HCT116 (cell line): ENCODE results near the gene EXOSC9. TPM values are rescaled to one million over a fixed set of nuclear protein-coding genes. Genes with fewer than 3 reads are reported as not detected.

Experiments used
- ATAC-seq: fragments of 200-7000 bp; cut with Tn5 transposase; 2 replicates; pipeline ENCODE4 v1.9.1; 2020; ENCODE audit warnings: mild to moderate bottlenecking, moderate library complexity
- BruUV-seq: library from RNA; stranded (reverse); fragments of 400-500 nt; replicated peaks from 2 replicates; lab custom pipeline; 2021; lab: Mats Ljungman, UMichigan
- CTCF ChIA-PET: fragments of 300-600 bp; sonication (Branson Sonifier 250); formaldehyde crosslinking; loops from one replicate; lab custom pipeline; 2021; ENCODE audit warnings: antibody characterized with exemption; lab: Charles Lee
- POLR2A ChIA-PET: fragments of 300-600, 350-600 bp; sonication (Branson Sonifier 250); formaldehyde crosslinking; loops from one replicate; lab custom pipeline; 2021; ENCODE audit warnings: antibody characterized with exemption; lab: Charles Lee
- RAD21 ChIA-PET, 2 experiments: fragments of 300-600 bp; sonication (Branson Sonifier 250); formaldehyde crosslinking; loops; one replicate each; lab custom pipeline; 2023; ENCODE audit warnings: low total read pairs in 2 of 2; ENCODE audit not compliant: uncharacterized antibody in 2 of 2, unreplicated experiment in 2 of 2, low non-redundant PET in 1 of 2; lab: Charles Lee
- DNase-seq: peaks from one replicate; pipeline ENCODE4 v3.0.0-alpha.2; 2010; ENCODE audit warnings: low read depth, low spot score
- H2AFZ ChIP-seq: fragments of 200-600 bp; shearing (Covaris generic), sonication (generic); 2 replicates; pipeline ENCODE4 v1.6.1; 2017; ENCODE audit warnings: low read depth, mixed run types, mixed read lengths, antibody characterized with exemption, low read length; ENCODE audit not compliant: poor library complexity, severe bottlenecking
- H3K27ac ChIP-seq: 2 replicates; pipeline ENCODE4 v1.5.1; 2012; ENCODE audit warnings: low read depth, low read length
- H3K27me3 ChIP-seq: fragments of 200-600 bp; sonication (generic); 2 replicates; pipeline ENCODE4 v1.6.1; 2016; ENCODE audit warnings: mixed run types, low read length, mixed read lengths; ENCODE audit not compliant: insufficient read depth
- H3K36me3 ChIP-seq, 2 experiments: fragments of 200-500 bp in 1 of 2; fragments of 200-600 bp in 1 of 2; sonication (Bioruptor generic) in 1 of 2; sonication (generic) in 1 of 2; 2 replicates each; pipeline versions ENCODE4 v1.5.1 to v1.6.1; 2014 to 2016; ENCODE audit warnings: low read length in 2 of 2, inconsistent platforms in 1 of 2, mixed read lengths in 1 of 2, mixed run types in 1 of 2; ENCODE audit not compliant: insufficient read depth in 2 of 2, control insufficient read depth in 1 of 2
- H3K4me1 ChIP-seq, 2 experiments: fragments of 200-600 bp in 1 of 2; sonication (generic) in 1 of 2; 2 replicates each; pipeline versions ENCODE4 v1.5.1 to v1.6.1; 2012 to 2017; ENCODE audit warnings: low read length in 2 of 2, inconsistent platforms in 1 of 2, mild to moderate bottlenecking in 1 of 2, mixed read lengths in 1 of 2, mixed run types in 1 of 2, moderate library complexity in 1 of 2; ENCODE audit not compliant: insufficient read depth in 2 of 2, control insufficient read depth in 1 of 2
- H3K4me2 ChIP-seq: fragments of 200-600 bp; sonication (generic); 2 replicates; pipeline ENCODE4 v1.6.1; 2017; ENCODE audit warnings: mixed run types, low read length, mixed read lengths
- H3K4me3 ChIP-seq, 2 experiments: fragments of 200-600 bp in 1 of 2; sonication (generic) in 1 of 2; replicated peaks in 1 of 2; 2 replicates each; pipeline ENCODE4 v1.5.1; 2011 to 2016; ENCODE audit warnings: low read length in 2 of 2, control low read depth in 1 of 2, low read depth in 1 of 2, mild to moderate bottlenecking in 1 of 2, mixed read lengths in 1 of 2, mixed run types in 1 of 2
- H3K79me2 ChIP-seq: fragments of 200-600 bp; sonication (generic); 2 replicates; pipeline ENCODE4 v1.6.1; 2017; ENCODE audit warnings: mild to moderate bottlenecking, mixed run types, low read length, moderate library complexity, mixed read lengths; ENCODE audit not compliant: insufficient read depth
- H3K9ac ChIP-seq: fragments of 200-600 bp; sonication (generic); 2 replicates; pipeline ENCODE4 v1.6.1; 2016; ENCODE audit warnings: low read length, mixed read lengths
- H3K9me2 ChIP-seq: fragments of 200-600 bp; sonication (generic), shearing (Covaris generic); 2 replicates; pipeline ENCODE4 v1.6.1; 2017; ENCODE audit warnings: mixed run types, mild to moderate bottlenecking, moderate library complexity; ENCODE audit not compliant: insufficient read depth
- H3K9me3 ChIP-seq, 2 experiments: fragments of 200-500 bp in 1 of 2; fragments of 200-600 bp in 1 of 2; sonication (Bioruptor generic) in 1 of 2; sonication (generic) in 1 of 2; 2 replicates each; pipeline ENCODE4 v1.6.1; 2014 to 2017; ENCODE audit warnings: low read length in 2 of 2, mixed read lengths in 2 of 2, inconsistent platforms in 1 of 2, low read depth in 1 of 2, mild to moderate bottlenecking in 1 of 2, mixed run types in 1 of 2, moderate library complexity in 1 of 2; ENCODE audit not compliant: control insufficient read depth in 1 of 2, insufficient read depth in 1 of 2
- H4K20me1 ChIP-seq: fragments of 200-600 bp; sonication (generic), shearing (Covaris generic); 2 replicates; pipeline ENCODE4 v1.6.1; 2017; ENCODE audit warnings: mixed run types, mild to moderate bottlenecking, moderate library complexity; ENCODE audit not compliant: insufficient read depth
- CBX3 ChIP-seq: IDR thresholded peaks from 2 replicates; pipeline ENCODE4 v1.6.1; 2012; ENCODE audit warnings: low read depth
- JUND ChIP-seq: IDR thresholded peaks from 2 replicates; pipeline ENCODE4 v1.6.1; 2012
- TCF7L2 ChIP-seq: IDR thresholded peaks from 2 replicates; pipeline ENCODE4 v1.7.0; 2011; ENCODE audit warnings: borderline replicate concordance, inconsistent platforms; ENCODE audit not compliant: insufficient read depth, insufficient read length; ENCODE audit errors: extremely low read depth
- intact Hi-C: fragments of 100-400 bp; cut with micrococcal nuclease; formaldehyde crosslinking; loops from 2 replicates; pipeline ENCODE4 v1.10.0; 2022
- total RNA-seq: library from RNA; stranded (reverse); gene quantifications from one replicate; pipeline ENCODE4 v1.2.1, GENCODE V29; 2021; ENCODE audit not compliant: unreplicated experiment
- TF ChIP-seq, protein P1 (sequence below): IDR thresholded peaks from 2 replicates; pipeline ENCODE4 v1.6.1; 2012; ENCODE audit warnings: low read depth
- TF ChIP-seq, protein P2 (sequence below): IDR thresholded peaks from 2 replicates; pipeline ENCODE4 v1.6.1; 2011; ENCODE audit warnings: mild to moderate bottlenecking, low read length, moderate library complexity; ENCODE audit not compliant: insufficient replicate concordance; ENCODE audit errors: extremely low read depth

EXOSC9 gene
- total RNA-seq, 1 experiment from 2014 or later, result 58.6 TPM

DNA sequence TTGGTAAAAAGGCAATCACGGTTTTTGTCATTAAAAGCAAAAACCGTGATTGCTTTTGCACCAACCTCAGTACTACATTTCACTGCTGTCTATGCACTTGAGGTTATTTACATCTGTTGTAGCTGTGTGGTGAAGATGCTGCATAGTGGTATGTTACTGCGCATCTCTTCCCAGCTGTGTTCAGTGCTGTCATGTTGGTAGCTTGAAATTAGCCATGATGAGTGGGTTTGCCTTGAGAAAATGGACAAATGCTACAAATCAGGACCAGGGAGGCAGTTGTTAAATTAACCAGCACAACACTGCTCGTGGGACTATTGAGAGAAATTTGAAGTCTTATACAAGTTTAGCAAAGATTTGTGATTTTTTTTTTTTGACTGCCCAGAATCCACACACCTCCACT, 34.0 kb upstream of the EXOSC9 start (continued):
- TF ChIP-seq, protein P1, sequence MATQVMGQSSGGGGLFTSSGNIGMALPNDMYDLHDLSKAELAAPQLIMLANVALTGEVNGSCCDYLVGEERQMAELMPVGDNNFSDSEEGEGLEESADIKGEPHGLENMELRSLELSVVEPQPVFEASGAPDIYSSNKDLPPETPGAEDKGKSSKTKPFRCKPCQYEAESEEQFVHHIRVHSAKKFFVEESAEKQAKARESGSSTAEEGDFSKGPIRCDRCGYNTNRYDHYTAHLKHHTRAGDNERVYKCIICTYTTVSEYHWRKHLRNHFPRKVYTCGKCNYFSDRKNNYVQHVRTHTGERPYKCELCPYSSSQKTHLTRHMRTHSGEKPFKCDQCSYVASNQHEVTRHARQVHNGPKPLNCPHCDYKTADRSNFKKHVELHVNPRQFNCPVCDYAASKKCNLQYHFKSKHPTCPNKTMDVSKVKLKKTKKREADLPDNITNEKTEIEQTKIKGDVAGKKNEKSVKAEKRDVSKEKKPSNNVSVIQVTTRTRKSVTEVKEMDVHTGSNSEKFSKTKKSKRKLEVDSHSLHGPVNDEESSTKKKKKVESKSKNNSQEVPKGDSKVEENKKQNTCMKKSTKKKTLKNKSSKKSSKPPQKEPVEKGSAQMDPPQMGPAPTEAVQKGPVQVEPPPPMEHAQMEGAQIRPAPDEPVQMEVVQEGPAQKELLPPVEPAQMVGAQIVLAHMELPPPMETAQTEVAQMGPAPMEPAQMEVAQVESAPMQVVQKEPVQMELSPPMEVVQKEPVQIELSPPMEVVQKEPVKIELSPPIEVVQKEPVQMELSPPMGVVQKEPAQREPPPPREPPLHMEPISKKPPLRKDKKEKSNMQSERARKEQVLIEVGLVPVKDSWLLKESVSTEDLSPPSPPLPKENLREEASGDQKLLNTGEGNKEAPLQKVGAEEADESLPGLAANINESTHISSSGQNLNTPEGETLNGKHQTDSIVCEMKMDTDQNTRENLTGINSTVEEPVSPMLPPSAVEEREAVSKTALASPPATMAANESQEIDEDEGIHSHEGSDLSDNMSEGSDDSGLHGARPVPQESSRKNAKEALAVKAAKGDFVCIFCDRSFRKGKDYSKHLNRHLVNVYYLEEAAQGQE, result no peak
- TF ChIP-seq, protein P2, sequence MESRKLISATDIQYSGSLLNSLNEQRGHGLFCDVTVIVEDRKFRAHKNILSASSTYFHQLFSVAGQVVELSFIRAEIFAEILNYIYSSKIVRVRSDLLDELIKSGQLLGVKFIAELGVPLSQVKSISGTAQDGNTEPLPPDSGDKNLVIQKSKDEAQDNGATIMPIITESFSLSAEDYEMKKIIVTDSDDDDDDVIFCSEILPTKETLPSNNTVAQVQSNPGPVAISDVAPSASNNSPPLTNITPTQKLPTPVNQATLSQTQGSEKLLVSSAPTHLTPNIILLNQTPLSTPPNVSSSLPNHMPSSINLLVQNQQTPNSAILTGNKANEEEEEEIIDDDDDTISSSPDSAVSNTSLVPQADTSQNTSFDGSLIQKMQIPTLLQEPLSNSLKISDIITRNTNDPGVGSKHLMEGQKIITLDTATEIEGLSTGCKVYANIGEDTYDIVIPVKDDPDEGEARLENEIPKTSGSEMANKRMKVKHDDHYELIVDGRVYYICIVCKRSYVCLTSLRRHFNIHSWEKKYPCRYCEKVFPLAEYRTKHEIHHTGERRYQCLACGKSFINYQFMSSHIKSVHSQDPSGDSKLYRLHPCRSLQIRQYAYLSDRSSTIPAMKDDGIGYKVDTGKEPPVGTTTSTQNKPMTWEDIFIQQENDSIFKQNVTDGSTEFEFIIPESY, result no peak

DNA sequence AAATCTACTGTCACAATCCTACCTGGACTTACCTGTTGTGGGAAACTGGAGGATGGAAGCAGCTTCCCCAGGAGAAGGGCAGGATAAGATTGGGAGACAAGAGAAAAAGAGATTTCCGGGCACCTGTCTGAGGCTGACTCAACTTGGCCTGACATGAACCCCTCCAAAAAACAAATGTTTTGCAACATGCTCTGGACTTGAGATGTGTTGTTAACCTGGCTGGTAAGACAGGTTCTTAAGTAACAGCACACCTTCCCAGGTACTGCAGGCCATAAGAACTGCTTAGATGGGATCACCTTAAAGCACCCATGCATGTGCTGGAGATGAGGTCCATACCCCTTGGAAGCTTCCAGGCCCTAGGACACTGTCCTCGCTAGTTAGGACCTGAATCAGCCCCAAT, 31.8 kb upstream of the EXOSC9 start:
- Histone ChIP-seq H3K4me1 (no peaks in the 10 kb centered on the region), H3K4me2 (no peak overlapping the region), H4K20me1 (no peaks in the 10 kb centered on the region), H3K36me3 (no peaks in the 10 kb centered on the region), H3K27ac (no peak overlapping the region), H3K79me2 (no peaks in the 10 kb centered on the region), H3K9ac (no peak overlapping the region), H3K9me3 (no peaks in the 10 kb centered on the region), H3K4me3 (no peak overlapping the region), H3K27me3 (no peaks in the 10 kb centered on the region), H3K9me2 (no peaks in the 10 kb centered on the region), H2AFZ (no peak overlapping the region)
- DNase-seq (no peak), ATAC-seq (no peak)
- BruUV-seq, result no TSS peak
- no peak for TF ChIP-seq JUND
- TF ChIP-seq, protein P2, result no peak
- TF ChIP-seq TCF7L2, result no peak
- no peak for TF ChIP-seq CBX3
- intact Hi-C loops, result no loop called here
- ChIA-PET POLR2A (interaction anchor here (0.6 kb wide), 1 partner anchor 674 kb away, joined by 4 read pairs; no protein-coding TSS in a partner anchor), RAD21 (no interaction called here), CTCF (no interaction called here)
